WTC11 (cell line): ENCODE results near the gene SART3.

Experiments used
- JUN ChIP-seq: sonication (generic); formaldehyde crosslinking; IDR thresholded peaks from 2 replicates; pipeline ENCODE4 v1.8.0; 2023; ENCODE audit warnings: mild to moderate bottlenecking, missing genetic modification reagents
- MAX ChIP-seq: sonication (generic); formaldehyde crosslinking; IDR thresholded peaks from 2 replicates; pipeline ENCODE4 v1.8.0; 2022; ENCODE audit warnings: mild to moderate bottlenecking, missing genetic modification reagents
- NR1H2 ChIP-seq: sonication (generic); formaldehyde crosslinking; IDR thresholded peaks from 2 replicates; pipeline ENCODE4 v1.9.0; 2021; ENCODE audit warnings: mild to moderate bottlenecking, moderate library complexity, missing genetic modification reagents
- ZNF121 ChIP-seq: sonication (generic); formaldehyde crosslinking; IDR thresholded peaks from 2 replicates; pipeline ENCODE4 v1.8.0; 2023; ENCODE audit warnings: missing genetic modification reagents
- TF ChIP-seq, protein P1 (sequence below): fragments of 200-600 bp; IDR thresholded peaks from 2 replicates; pipeline ENCODE4 v1.8.0; 2022; ENCODE audit warnings: antibody characterized with exemption
- TF ChIP-seq, protein P2 (sequence below): sonication (generic); formaldehyde crosslinking; IDR thresholded peaks from 2 replicates; pipeline ENCODE4 v1.8.1; 2022; ENCODE audit warnings: low read depth, missing genetic modification reagents, borderline replicate concordance
- TF ChIP-seq, protein P3 (sequence below): sonication (generic); formaldehyde crosslinking; IDR thresholded peaks from 2 replicates; pipeline ENCODE4 v1.8.1; 2023; ENCODE audit warnings: mild to moderate bottlenecking, missing genetic modification reagents, moderate library complexity

- TF ChIP-seq, protein P1, sequence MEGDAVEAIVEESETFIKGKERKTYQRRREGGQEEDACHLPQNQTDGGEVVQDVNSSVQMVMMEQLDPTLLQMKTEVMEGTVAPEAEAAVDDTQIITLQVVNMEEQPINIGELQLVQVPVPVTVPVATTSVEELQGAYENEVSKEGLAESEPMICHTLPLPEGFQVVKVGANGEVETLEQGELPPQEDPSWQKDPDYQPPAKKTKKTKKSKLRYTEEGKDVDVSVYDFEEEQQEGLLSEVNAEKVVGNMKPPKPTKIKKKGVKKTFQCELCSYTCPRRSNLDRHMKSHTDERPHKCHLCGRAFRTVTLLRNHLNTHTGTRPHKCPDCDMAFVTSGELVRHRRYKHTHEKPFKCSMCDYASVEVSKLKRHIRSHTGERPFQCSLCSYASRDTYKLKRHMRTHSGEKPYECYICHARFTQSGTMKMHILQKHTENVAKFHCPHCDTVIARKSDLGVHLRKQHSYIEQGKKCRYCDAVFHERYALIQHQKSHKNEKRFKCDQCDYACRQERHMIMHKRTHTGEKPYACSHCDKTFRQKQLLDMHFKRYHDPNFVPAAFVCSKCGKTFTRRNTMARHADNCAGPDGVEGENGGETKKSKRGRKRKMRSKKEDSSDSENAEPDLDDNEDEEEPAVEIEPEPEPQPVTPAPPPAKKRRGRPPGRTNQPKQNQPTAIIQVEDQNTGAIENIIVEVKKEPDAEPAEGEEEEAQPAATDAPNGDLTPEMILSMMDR: no peak
- TF ChIP-seq, protein P2, sequence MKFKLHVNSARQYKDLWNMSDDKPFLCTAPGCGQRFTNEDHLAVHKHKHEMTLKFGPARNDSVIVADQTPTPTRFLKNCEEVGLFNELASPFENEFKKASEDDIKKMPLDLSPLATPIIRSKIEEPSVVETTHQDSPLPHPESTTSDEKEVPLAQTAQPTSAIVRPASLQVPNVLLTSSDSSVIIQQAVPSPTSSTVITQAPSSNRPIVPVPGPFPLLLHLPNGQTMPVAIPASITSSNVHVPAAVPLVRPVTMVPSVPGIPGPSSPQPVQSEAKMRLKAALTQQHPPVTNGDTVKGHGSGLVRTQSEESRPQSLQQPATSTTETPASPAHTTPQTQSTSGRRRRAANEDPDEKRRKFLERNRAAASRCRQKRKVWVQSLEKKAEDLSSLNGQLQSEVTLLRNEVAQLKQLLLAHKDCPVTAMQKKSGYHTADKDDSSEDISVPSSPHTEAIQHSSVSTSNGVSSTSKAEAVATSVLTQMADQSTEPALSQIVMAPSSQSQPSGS (CRISPR knock-in tag): no peak
- no peak for TF ChIP-seq NR1H2 (CRISPR knock-in tag)
- no peak for TF ChIP-seq MAX
- no peak for TF ChIP-seq ZNF121 (CRISPR knock-in tag)
- TF ChIP-seq, protein P3, sequence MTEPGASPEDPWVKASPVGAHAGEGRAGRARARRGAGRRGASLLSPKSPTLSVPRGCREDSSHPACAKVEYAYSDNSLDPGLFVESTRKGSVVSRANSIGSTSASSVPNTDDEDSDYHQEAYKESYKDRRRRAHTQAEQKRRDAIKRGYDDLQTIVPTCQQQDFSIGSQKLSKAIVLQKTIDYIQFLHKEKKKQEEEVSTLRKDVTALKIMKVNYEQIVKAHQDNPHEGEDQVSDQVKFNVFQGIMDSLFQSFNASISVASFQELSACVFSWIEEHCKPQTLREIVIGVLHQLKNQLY (CRISPR knock-in tag): no peak
- TF ChIP-seq JUN (CRISPR knock-in tag): no peak
These were observed 7.2 kb downstream of the SART3 start for GRCh38 chr12:108553799-108554198.
